HCT116 (cell line): ENCODE results near the gene LYST. TPM values are rescaled to one million over a fixed set of nuclear protein-coding genes. Genes with fewer than 3 reads are reported as not detected.

Experiments used
- ATAC-seq: fragments of 200-7000 bp; cut with Tn5 transposase; 2 replicates; pipeline ENCODE4 v1.9.1; 2020; ENCODE audit warnings: mild to moderate bottlenecking, moderate library complexity
- BruUV-seq: library from RNA; stranded (reverse); fragments of 400-500 nt; replicated peaks from 2 replicates; lab custom pipeline; 2021; lab: Mats Ljungman, UMichigan
- CTCF ChIA-PET: fragments of 300-600 bp; sonication (Branson Sonifier 250); formaldehyde crosslinking; loops from one replicate; lab custom pipeline; 2021; ENCODE audit warnings: antibody characterized with exemption; lab: Charles Lee
- POLR2A ChIA-PET: fragments of 300-600, 350-600 bp; sonication (Branson Sonifier 250); formaldehyde crosslinking; loops from one replicate; lab custom pipeline; 2021; ENCODE audit warnings: antibody characterized with exemption; lab: Charles Lee
- RAD21 ChIA-PET, 2 experiments: fragments of 300-600 bp; sonication (Branson Sonifier 250); formaldehyde crosslinking; loops; one replicate each; lab custom pipeline; 2023; ENCODE audit warnings: low total read pairs in 2 of 2; ENCODE audit not compliant: uncharacterized antibody in 2 of 2, unreplicated experiment in 2 of 2, low non-redundant PET in 1 of 2; lab: Charles Lee
- DNase-seq: peaks from one replicate; pipeline ENCODE4 v3.0.0-alpha.2; 2010; ENCODE audit warnings: low read depth, low spot score
- H2AFZ ChIP-seq: fragments of 200-600 bp; shearing (Covaris generic), sonication (generic); 2 replicates; pipeline ENCODE4 v1.6.1; 2017; ENCODE audit warnings: low read depth, mixed run types, mixed read lengths, antibody characterized with exemption, low read length; ENCODE audit not compliant: poor library complexity, severe bottlenecking
- H3K27ac ChIP-seq: 2 replicates; pipeline ENCODE4 v1.5.1; 2012; ENCODE audit warnings: low read depth, low read length
- H3K27me3 ChIP-seq: fragments of 200-600 bp; sonication (generic); 2 replicates; pipeline ENCODE4 v1.6.1; 2016; ENCODE audit warnings: mixed run types, low read length, mixed read lengths; ENCODE audit not compliant: insufficient read depth
- H3K36me3 ChIP-seq, 2 experiments: fragments of 200-500 bp in 1 of 2; fragments of 200-600 bp in 1 of 2; sonication (Bioruptor generic) in 1 of 2; sonication (generic) in 1 of 2; 2 replicates each; pipeline versions ENCODE4 v1.5.1 to v1.6.1; 2014 to 2016; ENCODE audit warnings: low read length in 2 of 2, inconsistent platforms in 1 of 2, mixed read lengths in 1 of 2, mixed run types in 1 of 2; ENCODE audit not compliant: insufficient read depth in 2 of 2, control insufficient read depth in 1 of 2
- H3K4me1 ChIP-seq, 2 experiments: fragments of 200-600 bp in 1 of 2; sonication (generic) in 1 of 2; 2 replicates each; pipeline versions ENCODE4 v1.5.1 to v1.6.1; 2012 to 2017; ENCODE audit warnings: low read length in 2 of 2, inconsistent platforms in 1 of 2, mild to moderate bottlenecking in 1 of 2, mixed read lengths in 1 of 2, mixed run types in 1 of 2, moderate library complexity in 1 of 2; ENCODE audit not compliant: insufficient read depth in 2 of 2, control insufficient read depth in 1 of 2
- H3K4me2 ChIP-seq: fragments of 200-600 bp; sonication (generic); 2 replicates; pipeline ENCODE4 v1.6.1; 2017; ENCODE audit warnings: mixed run types, low read length, mixed read lengths
- H3K4me3 ChIP-seq, 2 experiments: fragments of 200-600 bp in 1 of 2; sonication (generic) in 1 of 2; replicated peaks in 1 of 2; 2 replicates each; pipeline ENCODE4 v1.5.1; 2011 to 2016; ENCODE audit warnings: low read length in 2 of 2, control low read depth in 1 of 2, low read depth in 1 of 2, mild to moderate bottlenecking in 1 of 2, mixed read lengths in 1 of 2, mixed run types in 1 of 2
- H3K79me2 ChIP-seq: fragments of 200-600 bp; sonication (generic); 2 replicates; pipeline ENCODE4 v1.6.1; 2017; ENCODE audit warnings: mild to moderate bottlenecking, mixed run types, low read length, moderate library complexity, mixed read lengths; ENCODE audit not compliant: insufficient read depth
- H3K9ac ChIP-seq: fragments of 200-600 bp; sonication (generic); 2 replicates; pipeline ENCODE4 v1.6.1; 2016; ENCODE audit warnings: low read length, mixed read lengths
- H3K9me2 ChIP-seq: fragments of 200-600 bp; sonication (generic), shearing (Covaris generic); 2 replicates; pipeline ENCODE4 v1.6.1; 2017; ENCODE audit warnings: mixed run types, mild to moderate bottlenecking, moderate library complexity; ENCODE audit not compliant: insufficient read depth
- H3K9me3 ChIP-seq, 2 experiments: fragments of 200-500 bp in 1 of 2; fragments of 200-600 bp in 1 of 2; sonication (Bioruptor generic) in 1 of 2; sonication (generic) in 1 of 2; 2 replicates each; pipeline ENCODE4 v1.6.1; 2014 to 2017; ENCODE audit warnings: low read length in 2 of 2, mixed read lengths in 2 of 2, inconsistent platforms in 1 of 2, low read depth in 1 of 2, mild to moderate bottlenecking in 1 of 2, mixed run types in 1 of 2, moderate library complexity in 1 of 2; ENCODE audit not compliant: control insufficient read depth in 1 of 2, insufficient read depth in 1 of 2
- H4K20me1 ChIP-seq: fragments of 200-600 bp; sonication (generic), shearing (Covaris generic); 2 replicates; pipeline ENCODE4 v1.6.1; 2017; ENCODE audit warnings: mixed run types, mild to moderate bottlenecking, moderate library complexity; ENCODE audit not compliant: insufficient read depth
- CBX3 ChIP-seq: IDR thresholded peaks from 2 replicates; pipeline ENCODE4 v1.6.1; 2012; ENCODE audit warnings: low read depth
- EZH2 ChIP-seq: fragments of 200-600 bp; sonication (generic); IDR thresholded peaks from 2 replicates; pipeline ENCODE4 v1.6.1; 2017; ENCODE audit warnings: antibody characterized with exemption, mixed run types
- EZH2phosphoT487 ChIP-seq: fragments of 200-600 bp; IDR thresholded peaks from 2 replicates; pipeline ENCODE4 v1.6.1; 2018; ENCODE audit warnings: antibody characterized with exemption, borderline replicate concordance
- MAX ChIP-seq: IDR thresholded peaks from 2 replicates; pipeline ENCODE4 v1.6.1; 2012
- POLR2AphosphoS5 ChIP-seq: IDR thresholded peaks from 2 replicates; pipeline ENCODE4 v1.6.1; 2011; ENCODE audit warnings: mild to moderate bottlenecking, low read depth, low read length, moderate library complexity
- RAD21 ChIP-seq: IDR thresholded peaks from 2 replicates; pipeline ENCODE4 v1.6.1; 2012; ENCODE audit warnings: low read depth, mild to moderate bottlenecking
- REST ChIP-seq: IDR thresholded peaks from 2 replicates; pipeline ENCODE4 v1.6.1; 2012; ENCODE audit warnings: low read depth
- SRF ChIP-seq: IDR thresholded peaks from 2 replicates; pipeline ENCODE4 v1.6.1; 2012; ENCODE audit warnings: low read depth
- TCF7L2 ChIP-seq: IDR thresholded peaks from 2 replicates; pipeline ENCODE4 v1.7.0; 2011; ENCODE audit warnings: borderline replicate concordance, inconsistent platforms; ENCODE audit not compliant: insufficient read depth, insufficient read length; ENCODE audit errors: extremely low read depth
- ZBTB33 ChIP-seq: IDR thresholded peaks from 2 replicates; pipeline ENCODE4 v1.6.1; 2011; ENCODE audit warnings: mild to moderate bottlenecking, low read length, moderate library complexity; ENCODE audit not compliant: insufficient replicate concordance; ENCODE audit errors: extremely low read depth
- ZFX ChIP-seq: fragments of 450-650 bp; IDR thresholded peaks from 2 replicates; pipeline ENCODE4 v1.6.1; 2017
- intact Hi-C: fragments of 100-400 bp; cut with micrococcal nuclease; formaldehyde crosslinking; loops from 2 replicates; pipeline ENCODE4 v1.10.0; 2022
- total RNA-seq: library from RNA; stranded (reverse); gene quantifications from one replicate; pipeline ENCODE4 v1.2.1, GENCODE V29; 2021; ENCODE audit not compliant: unreplicated experiment

The LYST gene
- total RNA-seq, 1 experiment from 2014 or later = 6.6 TPM

- TF ChIP-seq REST = no peak
- no peak for TF ChIP-seq ZFX
- TF ChIP-seq TCF7L2 = no peak
These were observed 184.5 kb downstream of the LYST start (continued) for GRCh38 chr1:235682216-235682615.

GRCh38 chr1:235679644-235680043 lies 187.1 kb downstream of the LYST start:
- no peaks in the 10 kb centered on the region for H3K9me2 ChIP-seq
- no peak overlapping the region for H3K4me3 ChIP-seq
- H3K9ac ChIP-seq = no peak overlapping the region
- no peak for DNase-seq
- BruUV-seq = no TSS peak
- intact Hi-C loops = no loop called here
- no peak for ATAC-seq
- H3K27me3 ChIP-seq = no peaks in the 10 kb centered on the region
- CTCF ChIA-PET = no interaction called here
- H3K4me1 ChIP-seq = no peaks in the 10 kb centered on the region
- H4K20me1 ChIP-seq = no peaks in the 10 kb centered on the region
- POLR2A ChIA-PET = no interaction called here
- TF ChIP-seq RAD21 (no peak), EZH2 (no peak), POLR2AphosphoS5 (no peak), SRF (no peak), ZBTB33 (no peak), CBX3 (no peak), EZH2phosphoT487 (no peak), MAX (no peak)
- RAD21 ChIA-PET = no interaction called here
- no peak overlapping the region for H3K4me2 ChIP-seq
- no peaks in the 10 kb centered on the region for H3K79me2 ChIP-seq
- H3K36me3 ChIP-seq = no peaks in the 10 kb centered on the region
- 0 out of 4 replicates have a peak, but pooled peaks cover 0 to 6% of the 10 kb centered on the region in 2 experiments for H3K9me3 ChIP-seq
- H2AFZ ChIP-seq = no peak overlapping the region
- no peak overlapping the region for H3K27ac ChIP-seq
